ENCODE measurements around the gene CPNE6.

- no peak for TF ChIP-seq CTCF (IDR thresholded peaks at IDR 0.05)
- no peak for TF ChIP-seq BHLHE40 (IDR thresholded peaks at IDR 0.05; ENCODE audit: low read depth, low read length)
- TF ChIP-seq REST (IDR thresholded peaks at IDR 0.05): no peak
- no peak for TF ChIP-seq ZNF302 (CRISPR knock-in tag; IDR thresholded peaks at IDR 0.05)
- TF ChIP-seq MAZ (IDR thresholded peaks at IDR 0.05; ENCODE audit: borderline replicate concordance, low read depth, low read length): no peak
- TF ChIP-seq RAD21 (conservative IDR thresholded peaks at IDR 0.05 in 1 of 2, IDR thresholded peaks at IDR 0.05 in 1 of 2): no peak
- no peak for TF ChIP-seq GATA3 (IDR thresholded peaks at IDR 0.05; ENCODE audit: borderline replicate concordance)
- no peak for TF ChIP-seq FOSL2 (IDR thresholded peaks at IDR 0.05)
- TF ChIP-seq FOSL2 (CRISPR knock-in tag; IDR thresholded peaks at IDR 0.05): no peak
- no peak for TF ChIP-seq HDAC2 (IDR thresholded peaks at IDR 0.05)
- no peak for TF ChIP-seq POLR2A (IDR thresholded peaks at IDR 0.05; ENCODE audit: low read length)
- no peak for TF ChIP-seq RNF2 (IDR thresholded peaks at IDR 0.05; ENCODE audit: borderline replicate concordance, low read depth)
- TF ChIP-seq HEYL (CRISPR knock-in tag; IDR thresholded peaks at IDR 0.05): no peak
- TF ChIP-seq, protein P1, sequence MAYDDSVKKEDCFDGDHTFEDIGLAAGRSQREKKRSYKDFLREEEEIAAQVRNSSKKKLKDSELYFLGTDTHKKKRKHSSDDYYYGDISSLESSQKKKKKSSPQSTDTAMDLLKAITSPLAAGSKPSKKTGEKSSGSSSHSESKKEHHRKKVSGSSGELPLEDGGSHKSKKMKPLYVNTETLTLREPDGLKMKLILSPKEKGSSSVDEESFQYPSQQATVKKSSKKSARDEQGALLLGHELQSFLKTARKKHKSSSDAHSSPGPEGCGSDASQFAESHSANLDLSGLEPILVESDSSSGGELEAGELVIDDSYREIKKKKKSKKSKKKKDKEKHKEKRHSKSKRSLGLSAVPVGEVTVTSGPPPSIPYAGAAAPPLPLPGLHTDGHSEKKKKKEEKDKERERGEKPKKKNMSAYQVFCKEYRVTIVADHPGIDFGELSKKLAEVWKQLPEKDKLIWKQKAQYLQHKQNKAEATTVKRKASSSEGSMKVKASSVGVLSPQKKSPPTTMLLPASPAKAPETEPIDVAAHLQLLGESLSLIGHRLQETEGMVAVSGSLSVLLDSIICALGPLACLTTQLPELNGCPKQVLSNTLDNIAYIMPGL (CRISPR knock-in tag; IDR thresholded peaks at IDR 0.05; ENCODE audit: borderline replicate concordance): no peak
- no peak for TF ChIP-seq RCOR1 (IDR thresholded peaks at IDR 0.05; ENCODE audit: low read depth, low read length)
Observed at GRCh38 chr14:24092110-24092504, 20.7 kb downstream of the CPNE6 start.

Data from A549 (cell line).